ENCODE data around the gene RNF112.

RNF112 gene

GRCh38 chr17:19366637-19366972 is 44.4 kb upstream of the RNF112 start:
- Histone ChIP-seq H3K27me3 (ENCODE audit: low read length) (no peaks in the 10 kb centered on the region), H3K9me2 (replicated peaks; ENCODE audit: insufficient read depth, low read length) (no peaks in the 10 kb centered on the region), H4K20me1 (ENCODE audit: low read depth, low read length) (no peaks in the 10 kb centered on the region; the same call in 1 of the 2 replicates), H3K27ac (ENCODE audit: low read depth, low read length) (no peak overlapping the region), H3K4me2 (ENCODE audit: low read depth, low read length, poor library complexity, severe bottlenecking) (no peak overlapping the region), H3K9ac (ENCODE audit: low read length) (no peak overlapping the region), H2AFZ (ENCODE audit: low read depth, low read length, severe bottlenecking) (no peak overlapping the region), H3K4me3 (ENCODE audit: insufficient read depth, low read length, poor library complexity, severe bottlenecking) (no peak overlapping the region), H3F3A (ENCODE audit: insufficient read depth) (0 out of 2 replicates have a peak, but pooled peaks cover 2% of the 10 kb centered on the region), H3K36me3 (ENCODE audit: low read length) (no peaks in the 10 kb centered on the region), H3K79me2 (ENCODE audit: insufficient read depth, low read length) (no peaks in the 10 kb centered on the region), H3K9me3 (ENCODE audit: insufficient read depth, low read length) (no peaks in the 10 kb centered on the region)
- no peak for TF ChIP-seq CTCF (IDR thresholded peaks at IDR 0.05; ENCODE audit: insufficient read depth, low read length, poor library complexity, severe bottlenecking)
- no peak for TF ChIP-seq EZH2phosphoT487 (conservative IDR thresholded peaks at IDR 0.05; ENCODE audit: low read length)

- Histone ChIP-seq H3K4me3 (ENCODE audit: insufficient read depth, low read length, poor library complexity, severe bottlenecking) (no peak overlapping the region), H3K9ac (ENCODE audit: low read length) (no peak overlapping the region), H3K27ac (ENCODE audit: low read depth, low read length) (no peak overlapping the region), H3K4me2 (ENCODE audit: low read depth, low read length, poor library complexity, severe bottlenecking) (no peak overlapping the region), H3F3A (ENCODE audit: insufficient read depth) (no peaks in the 10 kb centered on the region), H3K9me2 (replicated peaks; ENCODE audit: insufficient read depth, low read length) (no peaks in the 10 kb centered on the region), H4K20me1 (ENCODE audit: low read depth, low read length) (no peaks in the 10 kb centered on the region; the same call in 1 of the 2 replicates), H3K36me3 (ENCODE audit: low read length) (no peaks in the 10 kb centered on the region), H3K9me3 (ENCODE audit: insufficient read depth, low read length) (no peaks in the 10 kb centered on the region), H3K79me2 (ENCODE audit: insufficient read depth, low read length) (no peaks in the 10 kb centered on the region), H3K27me3 (ENCODE audit: low read length) (no peaks in the 10 kb centered on the region), H2AFZ (ENCODE audit: low read depth, low read length, severe bottlenecking) (no peak overlapping the region)
- TF ChIP-seq CTCF (IDR thresholded peaks at IDR 0.05; ENCODE audit: insufficient read depth, low read length, poor library complexity, severe bottlenecking): no peak
- TF ChIP-seq EZH2phosphoT487 (conservative IDR thresholded peaks at IDR 0.05; ENCODE audit: low read length): no peak
Observed at GRCh38 chr17:19368229-19368628, 42.8 kb upstream of the RNF112 start.

- H3K4me3 ChIP-seq (ENCODE audit: insufficient read depth, low read length, poor library complexity, severe bottlenecking): no peak overlapping the region
- no peaks in the 10 kb centered on the region for H3K27me3 ChIP-seq (ENCODE audit: low read length)
- no peaks in the 10 kb centered on the region for H3K9me3 ChIP-seq (ENCODE audit: insufficient read depth, low read length)
- H3K79me2 ChIP-seq (ENCODE audit: insufficient read depth, low read length): no peaks in the 10 kb centered on the region
- H3K9me2 ChIP-seq (replicated peaks; ENCODE audit: insufficient read depth, low read length): no peaks in the 10 kb centered on the region
- H3K36me3 ChIP-seq (ENCODE audit: low read length): no peaks in the 10 kb centered on the region
- no peak overlapping the region for H3K4me2 ChIP-seq (ENCODE audit: low read depth, low read length, poor library complexity, severe bottlenecking)
- no peaks in the 10 kb centered on the region; the same call in 1 of the 2 replicates for H4K20me1 ChIP-seq (ENCODE audit: low read depth, low read length)
- TF ChIP-seq CTCF (IDR thresholded peaks at IDR 0.05; ENCODE audit: insufficient read depth, low read length, poor library complexity, severe bottlenecking) (no peak), EZH2phosphoT487 (conservative IDR thresholded peaks at IDR 0.05; ENCODE audit: low read length) (no peak)
- H2AFZ ChIP-seq (ENCODE audit: low read depth, low read length, severe bottlenecking): no peak overlapping the region
- no peak overlapping the region for H3K9ac ChIP-seq (ENCODE audit: low read length)
- H3K27ac ChIP-seq (ENCODE audit: low read depth, low read length): no peak overlapping the region
- no peaks in the 10 kb centered on the region for H3F3A ChIP-seq (ENCODE audit: insufficient read depth)
Observed at GRCh38 chr17:19369107-19369778, 41.8 kb upstream of the RNF112 start.

All from SU-DHL-6 (cell line).